GM18526 (cell line): ENCODE measurements around the gene METRN.
A peak's percentile ranks its signal among the peaks of the same experiment; 100 is the strongest.

Experiments
- POLR2A ChIP-seq: IDR thresholded peaks from 3 replicates; pipeline ENCODE4 v1.6.1; 2011; ENCODE audit not compliant: insufficient read length; ENCODE audit errors: extremely low read depth

The METRN gene

GRCh38 chr16:674968-675883 lies 39.7 kb upstream of the METRN start, which contains the start of gene RHBDL1:
Gene RHBDL1 (plus strand): TSS chr16:675671. CDS start chr16:675791, 120 bp downstream.
- no peak for TF ChIP-seq POLR2A

- no peak for TF ChIP-seq POLR2A
Observed at GRCh38 chr16:675884-676564, 38.9 kb upstream of the METRN start.

- TF ChIP-seq POLR2A = no peak
Observed at GRCh38 chr16:676565-676902, 38.4 kb upstream of the METRN start.

GRCh38 chr16:676913-677312 lies 38.0 kb upstream of the METRN start:
- no peak for TF ChIP-seq POLR2A

GRCh38 chr16:677316-678190 lies 37.4 kb upstream of the METRN start:
- TF ChIP-seq POLR2A = no peak

- no peak for TF ChIP-seq POLR2A
Observed at GRCh38 chr16:678209-678857, 36.6 kb upstream of the METRN start.

GRCh38 chr16:678858-679813 lies 35.8 kb upstream of the METRN start:
- TF ChIP-seq POLR2A = no peak

GRCh38 chr16:679814-680624 lies 34.9 kb upstream of the METRN start, which contains the start of gene STUB1:
Gene STUB1 (plus strand): TSS chr16:680410. CDS start chr16:680526, 116 bp downstream.
- peak; percentile 88 for TF ChIP-seq POLR2A

GRCh38 chr16:680625-680945 lies 34.3 kb upstream of the METRN start:
- TF ChIP-seq POLR2A = no peak

GRCh38 chr16:680967-681745 lies 33.8 kb upstream of the METRN start:
- no peak for TF ChIP-seq POLR2A

GRCh38 chr16:681746-682427 lies 33.0 kb upstream of the METRN start:
- TF ChIP-seq POLR2A = no peak

- TF ChIP-seq POLR2A = no peak
Observed at GRCh38 chr16:682493-683395, 32.2 kb upstream of the METRN start.
